SK-N-SH (cell line): ENCODE measurements around the gene TUBA1B. TPM values are rescaled to one million over a fixed set of nuclear protein-coding genes. Genes with fewer than 3 reads are reported as not detected.

Experiments used
- CTCF ChIA-PET: fragments of 300-600, 350-600 bp; formaldehyde crosslinking; extraction: SDS; loops from one replicate; lab custom pipeline; 2021; lab: Yijun Ruan, JAX
- POLR2A ChIA-PET: fragments of 350-600 bp; sonication (Branson Sonifier 250); formaldehyde crosslinking; extraction: SDS; loops from one replicate; lab custom pipeline; 2020; ENCODE audit warnings: antibody characterized with exemption, inconsistent platforms; lab: Yijun Ruan, JAX
- DNase-seq: peaks from one replicate; pipeline ENCODE4 v3.0.0; 2012
- H2AFZ ChIP-seq: fragments of 200-600 bp; sonication (generic); 2 replicates; pipeline ENCODE4 v1.8.1; 2016; ENCODE audit warnings: antibody characterized with exemption, mild to moderate bottlenecking, low read depth
- H3F3A ChIP-seq: fragments of 200-600 bp; sonication (generic); replicated peaks from 2 replicates; pipeline ENCODE3; 2016; ENCODE audit warnings: antibody characterized with exemption, mild to moderate bottlenecking; ENCODE audit not compliant: insufficient read depth
- H3K27ac ChIP-seq, 2 experiments: fragments of 200-500 bp in 1 of 2; fragments of 200-600 bp in 1 of 2; sonication (Bioruptor generic) in 1 of 2; sonication (generic), shearing (Covaris generic) in 1 of 2; 2 replicates each; pipeline versions ENCODE4 v1.5.1 to v1.6.1; 2014 to 2016; ENCODE audit warnings: low read depth in 2 of 2, inconsistent platforms in 1 of 2, low read length in 1 of 2, mild to moderate bottlenecking in 1 of 2, mixed read lengths in 1 of 2
- H3K27me3 ChIP-seq: fragments of 200-600 bp; sonication (generic), shearing (Covaris generic); 2 replicates; pipeline ENCODE4 v1.6.1; 2016; ENCODE audit warnings: mixed run types; ENCODE audit not compliant: insufficient read depth
- H3K36me3 ChIP-seq, 2 experiments: fragments of 200-500 bp in 1 of 2; fragments of 200-600 bp in 1 of 2; sonication (Bioruptor generic) in 1 of 2; sonication (generic) in 1 of 2; replicated peaks in 1 of 2; 2 replicates each; pipeline versions ENCODE3 to v1.5.1; 2014 to 2016; ENCODE audit warnings: low read length in 1 of 2, mild to moderate bottlenecking in 1 of 2; ENCODE audit not compliant: insufficient read depth in 2 of 2, control insufficient read depth in 1 of 2
- H3K4me1 ChIP-seq, 2 experiments: fragments of 200-500 bp in 1 of 2; fragments of 200-600 bp in 1 of 2; sonication (Bioruptor generic) in 1 of 2; sonication (generic), shearing (Covaris generic) in 1 of 2; 2 replicates each; pipeline versions ENCODE4 v1.5.1 to v1.6.1; 2014 to 2016; ENCODE audit warnings: low read depth in 1 of 2, low read length in 1 of 2, mixed run types in 1 of 2; ENCODE audit not compliant: insufficient read depth in 2 of 2, control insufficient read depth in 1 of 2
- H3K4me2 ChIP-seq: fragments of 200-600 bp; sonication (generic), shearing (Covaris generic); 2 replicates; pipeline ENCODE4 v1.6.1; 2017; ENCODE audit warnings: mixed run types
- H3K4me3 ChIP-seq, 2 experiments: fragments of 200-500 bp in 1 of 2; fragments of 200-600 bp in 1 of 2; sonication (Bioruptor generic) in 1 of 2; sonication (generic), shearing (Covaris generic) in 1 of 2; 2 replicates each; pipeline versions ENCODE4 v1.5.1 to v1.8.1; 2014 to 2016; ENCODE audit warnings: low read depth in 2 of 2, inconsistent platforms in 1 of 2, low read length in 1 of 2, mild to moderate bottlenecking in 1 of 2, mixed read lengths in 1 of 2, moderate library complexity in 1 of 2
- H3K79me2 ChIP-seq: fragments of 200-600 bp; sonication (generic); 2 replicates; pipeline ENCODE4 v1.8.1; 2017; ENCODE audit warnings: mild to moderate bottlenecking; ENCODE audit not compliant: insufficient read depth
- H3K9ac ChIP-seq: fragments of 200-600 bp; sonication (generic); 2 replicates; pipeline ENCODE4 v1.6.1; 2017; ENCODE audit warnings: mixed run types
- H3K9me2 ChIP-seq: fragments of 200-600 bp; sonication (generic); 2 replicates; pipeline ENCODE4 v1.6.1; 2017; ENCODE audit warnings: mixed run types
- H3K9me3 ChIP-seq: fragments of 200-600 bp; sonication (generic); 2 replicates; pipeline ENCODE4 v1.6.1; 2017; ENCODE audit warnings: mixed run types, mild to moderate bottlenecking, moderate library complexity
- H4K20me1 ChIP-seq: fragments of 200-600 bp; sonication (generic); 2 replicates; pipeline ENCODE4 v1.6.1; 2017; ENCODE audit warnings: mild to moderate bottlenecking, mixed run types; ENCODE audit not compliant: insufficient read depth
- EZH2phosphoT487 ChIP-seq: fragments of 200-600 bp; sonication (generic); IDR thresholded peaks from 2 replicates; pipeline ENCODE4 v1.6.1; 2017; ENCODE audit warnings: low read depth, mixed run types, mild to moderate bottlenecking, antibody characterized with exemption, moderate library complexity, borderline replicate concordance
- FOXM1 ChIP-seq: IDR thresholded peaks from 2 replicates; pipeline ENCODE4 v1.4.0; 2012; ENCODE audit warnings: low read depth, mild to moderate bottlenecking
- GATA2 ChIP-seq: sonication (generic); formaldehyde crosslinking; IDR thresholded peaks from 2 replicates; pipeline ENCODE4 v1.5.0; 2020; ENCODE audit warnings: mild to moderate bottlenecking, missing genetic modification reagents
- MAX ChIP-seq: IDR thresholded peaks from 2 replicates; pipeline ENCODE4 v1.4.0; 2012; ENCODE audit warnings: low read depth
- MXI1 ChIP-seq: IDR thresholded peaks from 2 replicates; pipeline ENCODE4 v1.6.1; 2012; ENCODE audit warnings: mild to moderate bottlenecking, low read depth, low read length, improper control_type of control experiment
- PBX3 ChIP-seq: IDR thresholded peaks from 2 replicates; pipeline ENCODE4; 2012
- POLR2AphosphoS5 ChIP-seq: IDR thresholded peaks from 2 replicates; pipeline ENCODE4 v1.6.1; 2012; ENCODE audit warnings: low read depth, low read length
- RAD21 ChIP-seq: IDR thresholded peaks from 2 replicates; pipeline ENCODE4 v1.6.1; 2012; ENCODE audit warnings: mild to moderate bottlenecking, low read length
- RFX5 ChIP-seq: IDR thresholded peaks from 2 replicates; pipeline ENCODE4 v1.6.1; 2012; ENCODE audit warnings: mild to moderate bottlenecking, improper control_type of control experiment, low read length
- SIN3A ChIP-seq: IDR thresholded peaks from 2 replicates; pipeline ENCODE4 v1.6.1; 2012; ENCODE audit warnings: low read depth, mild to moderate bottlenecking, low read length, moderate library complexity, borderline replicate concordance
- TAF1 ChIP-seq: IDR thresholded peaks from 2 replicates; pipeline ENCODE4 v1.6.1; 2012; ENCODE audit warnings: low read depth, mild to moderate bottlenecking, low read length, moderate library complexity, borderline replicate concordance
- TCF12 ChIP-seq: IDR thresholded peaks from 2 replicates; pipeline ENCODE4 v1.4.0; 2012
- WGBS: methylation state at CpG from one replicate; pipeline ENCODE4 v1.1.6; 2017; ENCODE audit warnings: low lambda C conversion rate; 5-methylcytosine and 5-hydroxymethylcytosine counted together
- polyA plus RNA-seq, 3 experiments: library from polyadenylated mRNA; depleted of rRNA; stranded (reverse); fragments of >200 nt; gene quantifications; 2 replicates each; pipeline ENCODE4 v1.2.3, GENCODE V29; 2012

Gene TUBA1B
- polyA plus RNA-seq, 1 of the 3 experiments (the other 2 are of a cell fraction) = 2,454 TPM

- no peak for TF ChIP-seq PBX3
Measured at GRCh38 chr12:49146406-49146805, 15.2 kb upstream of the TUBA1B start (continued).

- Histone ChIP-seq H2AFZ (no peak overlapping the region), H3F3A (no peaks in the 10 kb centered on the region), H3K79me2 (no peaks in the 10 kb centered on the region), H3K4me1 (no peaks in the 10 kb centered on the region), H3K4me3 (no peak overlapping the region), H4K20me1 (no peaks in the 10 kb centered on the region), H3K9ac (no peak overlapping the region), H3K27me3 (no peaks in the 10 kb centered on the region), H3K9me3 (no peaks in the 10 kb centered on the region), H3K27ac (no peak overlapping the region), H3K36me3 (no peaks in the 10 kb centered on the region), H3K4me2 (no peak overlapping the region)
- ChIA-PET CTCF (interaction anchor here (0.6 to 1.9 kb wide), 2 partner anchors 14 to 91 kb away, joined by 4 to 7 read pairs; partner anchors contain the start of gene TUBA1B), POLR2A (interaction anchor here (0.8 kb wide), 1 partner anchor 13 kb away, joined by 5 read pairs; the partner anchor contains the start of gene TUBA1B)
- WGBS = 89% methylated on average over 2 of the region's 2 CpGs
- no peak for DNase-seq
- TF ChIP-seq RAD21 = no peak
- no peak for TF ChIP-seq TCF12
- no peak for TF ChIP-seq MXI1
- TF ChIP-seq RFX5 = no peak
- no peak for TF ChIP-seq GATA2 (CRISPR knock-in tag)
- TF ChIP-seq, all 33 proteins: peak for 0
- no peaks in the 10 kb centered on the region for H3K9me2 ChIP-seq
Measured at GRCh38 chr12:49144384-49144783, 13.2 kb upstream of the TUBA1B start.

GRCh38 chr12:49138999-49139398 lies 7.8 kb upstream of the TUBA1B start:
- TF ChIP-seq MAX (no peak), POLR2AphosphoS5 (no peak), FOXM1 (no peak), EZH2phosphoT487 (no peak), SIN3A (no peak), TAF1 (no peak)
- H2AFZ ChIP-seq = no peak overlapping the region
- H3K4me1 ChIP-seq = no peaks in the 10 kb centered on the region
- no peak overlapping the region for H3K4me2 ChIP-seq
- no peaks in the 10 kb centered on the region for H3K9me3 ChIP-seq
- no peaks in the 10 kb centered on the region for H3K9me2 ChIP-seq
- ChIA-PET POLR2A (interaction anchor here (1.5 to 3.7 kb wide), 2 partner anchors 8 to 49 kb away, joined by 3 to 15 read pairs; partner anchors contain the start of gene TUBA1B), CTCF (interaction anchor here (1.0 to 1.2 kb wide), 3 partner anchors 8 to 76 kb away, joined by 3 read pairs; no protein-coding TSS in a partner anchor)
- no peaks in the 10 kb centered on the region for H4K20me1 ChIP-seq
- no peaks in the 10 kb centered on the region for H3K36me3 ChIP-seq
- no peak overlapping the region for H3K27ac ChIP-seq
- no peaks in the 10 kb centered on the region for H3F3A ChIP-seq
- H3K79me2 ChIP-seq = peaks cover 9% of the 10 kb centered on the region
- no peak for DNase-seq
- H3K27me3 ChIP-seq = no peaks in the 10 kb centered on the region
- 74% methylated on average over 2 of the region's 2 CpGs for WGBS
- H3K4me3 ChIP-seq = no peak overlapping the region
- no peak overlapping the region for H3K9ac ChIP-seq
